Effector memory CD8-positive, alpha-beta T cell (primary cell): ENCODE results near the gene TMEM63C.

Experiments
- ATAC-seq: fragments of 150-1000 bp; cut with Tn5 transposase; replicated peaks from 2 replicates; pipeline ENCODE4 v1.10.0; 2021; ENCODE audit warnings: mild to moderate bottlenecking, moderate library complexity
- DNase-seq, 3 experiments: peaks; one replicate each; pipeline ENCODE4 v3.0.0; 2021
- H3K27ac Mint-ChIP-seq, 2 donors: one replicate each; pipeline ENCODE4 v1.8.0; 2022; ENCODE audit warnings: mild to moderate bottlenecking in 2 of 2, mixed read lengths in 2 of 2, moderate library complexity in 2 of 2
- H3K27me3 Mint-ChIP-seq, 2 donors: one replicate each; pipeline ENCODE4 v1.8.0; 2022; ENCODE audit warnings: mixed read lengths in 2 of 2
- H3K36me3 Mint-ChIP-seq: one replicate; pipeline ENCODE4 v1.8.0; 2022; ENCODE audit warnings: mild to moderate bottlenecking, moderate library complexity, mixed read lengths; ENCODE audit not compliant: insufficient read depth
- H3K4me1 Mint-ChIP-seq, 2 donors: one replicate each; pipeline ENCODE4 v1.8.0; 2022; ENCODE audit warnings: low read depth in 2 of 2, mixed read lengths in 2 of 2
- H3K4me3 Mint-ChIP-seq, 2 donors: one replicate each; pipeline ENCODE4 v1.8.0; 2022; ENCODE audit warnings: mild to moderate bottlenecking in 2 of 2, mixed read lengths in 2 of 2, moderate library complexity in 2 of 2
- H3K9me3 Mint-ChIP-seq, 2 donors: one replicate each; pipeline ENCODE4 v1.8.0; 2022; ENCODE audit warnings: mixed read lengths in 2 of 2

Gene TMEM63C

DNA sequence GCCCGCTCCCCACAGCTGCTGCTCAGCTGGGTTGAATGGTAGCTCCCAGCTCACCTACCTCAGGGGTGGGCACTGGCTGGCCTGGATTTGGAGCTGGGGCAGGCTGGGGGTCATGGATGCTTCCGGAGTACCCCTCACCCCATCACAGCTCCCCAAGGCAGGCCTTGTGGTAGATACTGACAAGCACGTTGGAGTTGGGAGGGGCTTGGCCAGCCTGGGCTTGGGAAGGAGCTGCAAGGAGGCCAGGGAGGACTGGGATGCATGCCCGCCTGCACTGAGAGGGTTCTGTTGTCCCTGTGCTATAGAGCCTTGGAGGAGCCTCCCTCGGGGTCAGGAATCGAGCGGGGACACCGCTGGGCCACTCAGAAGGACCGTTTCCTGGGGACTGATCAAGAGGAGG, 14.2 kb downstream of the TMEM63C start:
- Mint-ChIP-seq H3K27me3 (peaks cover 6 to 31% of the 10 kb centered on the region in 2 donors), H3K9me3 (no peaks in the 10 kb centered on the region), H3K27ac (no peak overlapping the region), H3K4me1 (no peaks in the 10 kb centered on the region), H3K4me3 (no peak overlapping the region), H3K36me3 (peaks cover 2% of the 10 kb centered on the region)
- DNase-seq (no peak), ATAC-seq (no peak)

DNA sequence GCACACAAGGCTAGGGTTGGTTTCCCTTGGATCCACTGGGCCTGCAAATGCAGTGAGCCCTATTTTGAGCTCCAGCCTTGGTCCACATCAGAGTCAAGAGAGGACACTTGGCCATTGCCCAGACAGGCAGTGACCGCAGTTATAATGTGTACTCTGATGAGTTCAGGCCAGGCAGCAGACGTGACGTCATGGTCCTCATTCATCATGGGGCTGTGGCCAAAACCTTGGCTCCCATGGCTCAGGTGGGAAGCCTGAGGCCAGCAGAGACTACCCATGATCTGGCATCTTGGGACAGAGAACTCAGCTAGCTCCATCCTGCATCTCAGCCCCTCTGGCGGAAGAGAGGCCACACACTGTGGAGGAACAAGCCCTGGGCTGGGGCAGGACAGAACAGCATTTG, 16.4 kb downstream of the TMEM63C start:
- Mint-ChIP-seq H3K27me3 (peaks cover 6 to 40% of the 10 kb centered on the region in 2 donors), H3K9me3 (no peaks in the 10 kb centered on the region), H3K27ac (no peak overlapping the region), H3K4me3 (no peak overlapping the region), H3K4me1 (no peaks in the 10 kb centered on the region), H3K36me3 (no peaks in the 10 kb centered on the region)
- ATAC-seq (no peak), DNase-seq (no peak)

DNA sequence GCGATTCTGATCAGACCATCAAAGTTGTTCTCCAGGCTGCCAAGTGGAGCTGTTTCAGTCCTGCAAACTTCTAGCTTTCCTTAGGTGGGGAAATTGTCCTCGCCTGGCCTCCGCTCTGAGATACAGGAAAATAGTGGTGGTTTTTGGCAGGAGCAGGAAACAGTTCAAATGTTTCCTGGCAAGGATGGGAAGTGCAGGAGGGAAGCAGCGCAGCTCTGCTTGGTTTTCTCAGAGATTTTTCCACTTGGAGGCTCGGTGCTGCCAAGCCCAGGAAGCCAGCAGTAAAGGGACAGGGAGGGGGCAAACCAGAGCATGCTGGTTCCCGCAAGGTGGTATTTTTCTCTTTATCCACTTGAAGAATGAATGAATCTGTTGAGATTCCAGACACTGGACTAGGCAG, 17.0 kb downstream of the TMEM63C start:
- Mint-ChIP-seq H3K36me3 (no peaks in the 10 kb centered on the region), H3K9me3 (no peaks in the 10 kb centered on the region), H3K27ac (no peak overlapping the region), H3K4me3 (no peak overlapping the region), H3K4me1 (no peaks in the 10 kb centered on the region), H3K27me3 (peaks cover 6 to 40% of the 10 kb centered on the region in 2 donors)
- DNase-seq (no peak), ATAC-seq (no peak)

DNA sequence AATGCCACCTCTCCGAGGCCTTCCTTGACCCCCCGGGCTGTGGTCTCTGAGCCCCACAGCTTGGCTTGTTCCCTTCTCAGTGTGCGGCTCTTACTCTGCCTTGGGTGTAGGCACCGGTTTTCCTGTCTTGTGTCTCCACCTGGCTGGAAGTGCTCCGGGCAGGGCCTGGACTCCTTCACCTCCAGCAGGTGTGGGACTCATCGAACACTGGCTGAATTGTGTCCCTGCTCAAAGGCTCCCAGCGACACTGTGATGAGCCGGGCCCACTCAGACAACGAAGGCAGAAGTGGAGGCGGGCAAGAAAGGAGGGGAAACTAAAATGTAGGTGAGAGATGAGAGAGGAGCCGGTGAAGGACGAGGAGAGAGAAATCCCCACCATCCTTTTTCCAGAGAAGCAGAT, 18.0 kb downstream of the TMEM63C start:
- ATAC-seq: no peak
- DNase-seq: no peak
- Mint-ChIP-seq H3K27me3 (peaks cover 6 to 40% of the 10 kb centered on the region in 2 donors), H3K4me1 (no peaks in the 10 kb centered on the region), H3K9me3 (no peaks in the 10 kb centered on the region), H3K36me3 (no peaks in the 10 kb centered on the region), H3K4me3 (no peak overlapping the region), H3K27ac (no peak overlapping the region)

DNA sequence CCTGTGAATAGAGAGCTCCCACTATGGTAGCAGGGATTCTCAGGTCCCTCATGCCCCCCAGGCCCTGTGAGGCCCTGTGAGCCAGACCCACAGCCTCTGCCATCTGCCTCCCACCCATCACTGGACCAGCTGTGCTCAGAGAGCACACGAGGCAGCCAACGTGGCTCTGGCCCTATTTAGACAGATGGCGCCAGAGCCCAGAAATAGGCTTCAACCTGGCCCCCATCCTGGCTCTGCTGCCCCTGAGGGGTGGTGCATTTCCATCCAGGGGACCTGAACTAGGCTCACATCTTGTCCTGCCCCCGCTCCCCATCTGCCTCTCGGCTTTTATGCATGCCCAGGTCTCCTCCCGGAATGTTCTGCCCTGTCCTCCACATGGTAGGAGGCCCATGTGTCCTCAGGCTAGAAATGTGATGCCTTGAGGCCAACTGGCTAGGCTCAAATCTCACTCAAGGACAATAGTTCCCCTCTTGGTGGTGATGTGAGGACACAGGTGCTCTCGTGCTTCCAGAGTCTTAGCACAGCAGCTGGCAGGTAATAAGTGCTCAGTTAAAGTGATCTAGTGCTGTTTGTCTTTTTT, 18.9 kb downstream of the TMEM63C start:
- no peaks in the 10 kb centered on the region for H3K9me3 Mint-ChIP-seq
- no peak overlapping the region for H3K27ac Mint-ChIP-seq
- DNase-seq (no peak), ATAC-seq (no peak)
- H3K4me3 Mint-ChIP-seq: no peak overlapping the region
- H3K36me3 Mint-ChIP-seq: no peaks in the 10 kb centered on the region
- no peaks in the 10 kb centered on the region for H3K4me1 Mint-ChIP-seq
- H3K27me3 Mint-ChIP-seq: peaks cover 6 to 40% of the 10 kb centered on the region in 2 donors

DNA sequence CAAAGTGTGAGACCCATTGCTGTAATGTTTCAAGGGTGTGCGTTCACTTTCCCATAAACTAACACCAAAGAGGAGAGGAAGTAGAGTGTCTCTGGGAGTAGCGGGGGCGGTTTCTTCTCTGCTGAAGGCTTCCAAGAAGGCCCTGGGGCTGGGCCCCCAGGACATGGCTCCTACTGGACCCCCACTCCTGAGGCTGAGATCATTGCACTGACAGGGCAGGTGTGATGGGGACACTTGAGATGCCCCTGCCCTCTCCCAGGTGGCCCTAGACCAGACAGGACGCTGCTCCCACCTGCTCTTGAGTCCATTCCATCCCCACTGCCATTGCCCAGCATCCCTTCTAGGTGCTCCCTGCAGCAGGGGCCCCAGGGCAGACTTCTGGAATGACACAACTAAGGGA, 20.1 kb downstream of the TMEM63C start:
- no peaks in the 10 kb centered on the region for H3K36me3 Mint-ChIP-seq

DNA sequence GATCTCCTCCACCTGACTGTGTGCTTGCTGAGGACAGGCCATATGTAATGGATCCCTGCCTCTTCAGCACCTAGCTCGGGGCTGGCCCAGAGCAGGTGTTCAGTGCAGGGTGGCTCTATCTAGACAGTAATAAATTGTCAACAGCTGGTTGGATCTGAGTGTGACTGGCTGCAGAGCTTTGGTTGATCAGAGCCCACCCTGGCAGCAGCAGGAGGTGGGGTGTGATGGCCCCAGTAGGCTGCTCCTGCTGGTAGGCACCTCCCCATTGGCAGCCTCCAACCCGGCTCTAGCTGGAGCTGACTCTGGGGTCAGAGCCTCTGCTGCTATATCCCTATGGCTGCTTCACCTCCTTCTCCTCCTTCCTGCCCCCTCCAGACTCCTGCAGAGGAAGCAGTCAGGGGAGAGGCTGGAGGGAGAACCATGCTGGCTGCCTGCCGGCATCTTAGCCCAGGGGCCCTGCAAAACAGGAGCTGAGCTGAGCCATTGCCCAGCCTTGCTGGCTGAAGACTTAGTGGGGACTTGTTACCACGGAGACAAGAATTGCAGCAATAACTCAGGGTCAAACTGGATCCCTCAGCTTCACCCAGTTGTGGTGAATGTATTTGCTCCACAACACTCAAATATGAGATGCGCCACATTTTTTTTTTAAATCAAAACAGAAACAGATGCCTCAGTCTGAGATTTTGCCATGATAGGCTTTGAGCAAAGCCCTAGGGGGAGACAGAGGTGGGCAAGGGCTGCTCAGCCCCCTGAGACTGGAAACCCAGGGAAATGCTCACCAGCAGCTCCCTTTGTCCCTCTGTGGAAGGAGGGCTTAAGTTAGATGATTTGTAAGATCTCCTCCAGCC, 22.2 kb downstream of the TMEM63C start:
- ATAC-seq: no peak

More for the DNA sequence above, 20.1 kb downstream of the TMEM63C start:
- DNase-seq (no peak), ATAC-seq (no peak)
- Mint-ChIP-seq H3K4me1 (no peaks in the 10 kb centered on the region), H3K27ac (no peak overlapping the region), H3K9me3 (no peaks in the 10 kb centered on the region), H3K4me3 (no peak overlapping the region), H3K27me3 (peaks cover 6 to 40% of the 10 kb centered on the region in 2 donors)

DNA sequence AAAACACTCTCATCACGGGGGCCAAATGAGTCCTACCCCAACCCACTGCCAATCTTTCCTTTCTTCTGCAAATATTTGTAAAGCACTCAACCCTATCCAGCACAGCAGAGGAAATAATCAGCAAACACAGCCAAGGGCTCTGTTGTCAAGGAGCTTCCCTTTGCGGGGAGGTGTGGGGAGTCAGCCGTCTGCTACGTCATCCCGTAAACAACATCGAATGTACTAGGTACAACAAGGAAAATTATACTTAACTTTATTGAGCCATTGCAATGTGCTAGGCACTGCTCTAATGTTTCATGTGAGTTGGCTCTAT, 22.8 kb downstream of the TMEM63C start:
- Mint-ChIP-seq H3K27ac (no peak overlapping the region), H3K4me1 (peaks cover 0 to under 1% of the 10 kb centered on the region in 2 donors), H3K36me3 (no peaks in the 10 kb centered on the region), H3K4me3 (no peak overlapping the region), H3K9me3 (peaks cover 0 to 2% of the 10 kb centered on the region in 2 donors), H3K27me3 (peaks cover 0 to 45% of the 10 kb centered on the region in 2 donors)
- DNase-seq (no peak), ATAC-seq (no peak)

More for the DNA sequence above, 22.2 kb downstream of the TMEM63C start:
- Mint-ChIP-seq H3K27me3 (peaks cover 3 to 41% of the 10 kb centered on the region in 2 donors), H3K36me3 (no peaks in the 10 kb centered on the region), H3K4me3 (no peak overlapping the region), H3K27ac (no peak overlapping the region), H3K9me3 (no peaks in the 10 kb centered on the region), H3K4me1 (no peaks in the 10 kb centered on the region)
- no peak for DNase-seq

DNA sequence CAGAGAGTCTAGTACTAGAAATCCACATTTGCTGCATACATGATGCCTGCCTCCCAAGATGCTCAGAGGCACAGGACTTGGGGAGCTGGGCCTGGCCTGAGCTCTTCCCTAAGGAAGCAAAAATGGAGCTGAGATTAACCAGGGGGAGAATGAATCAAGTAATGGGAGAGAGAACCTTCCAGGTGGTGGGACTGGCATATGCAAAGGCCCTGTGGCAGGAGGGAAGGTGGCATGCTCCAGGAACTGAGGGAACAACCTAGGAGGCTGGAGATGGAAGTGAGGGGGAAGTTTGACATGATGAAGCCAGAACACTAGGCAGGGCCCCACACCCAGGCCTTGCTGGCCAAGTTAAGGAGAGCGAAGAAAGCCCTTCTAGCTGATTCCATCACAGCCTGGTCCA, 23.3 kb downstream of the TMEM63C start:
- Mint-ChIP-seq H3K4me3 (no peak overlapping the region), H3K4me1 (peaks cover 0 to 1% of the 10 kb centered on the region in 2 donors), H3K27ac (no peak overlapping the region), H3K36me3 (no peaks in the 10 kb centered on the region), H3K27me3 (peaks cover 0 to 45% of the 10 kb centered on the region in 2 donors), H3K9me3 (peaks cover 0 to 2% of the 10 kb centered on the region in 2 donors)
- DNase-seq: no peak
- ATAC-seq: no peak

DNA sequence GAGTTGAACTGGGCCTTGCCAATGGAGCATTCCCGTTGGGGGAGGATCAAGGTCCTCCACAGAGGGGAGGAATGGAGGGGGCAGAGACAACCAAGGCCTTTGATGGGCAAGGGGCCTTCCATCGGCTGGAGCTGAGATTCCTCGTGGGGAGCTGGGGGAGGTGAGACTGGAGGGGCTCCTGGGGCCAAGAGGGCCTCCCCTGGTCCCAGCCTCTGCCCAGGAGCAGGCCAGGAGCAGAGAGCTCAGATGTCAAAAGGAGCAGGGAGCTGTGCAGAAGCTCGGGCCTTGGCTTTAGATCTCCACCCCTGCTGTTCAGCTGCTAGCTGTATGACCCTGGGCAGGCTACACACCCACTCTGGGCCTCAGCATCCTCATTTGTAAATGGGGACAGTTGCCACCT, 24.0 kb downstream of the TMEM63C start:
- no peak for ATAC-seq

DNA sequence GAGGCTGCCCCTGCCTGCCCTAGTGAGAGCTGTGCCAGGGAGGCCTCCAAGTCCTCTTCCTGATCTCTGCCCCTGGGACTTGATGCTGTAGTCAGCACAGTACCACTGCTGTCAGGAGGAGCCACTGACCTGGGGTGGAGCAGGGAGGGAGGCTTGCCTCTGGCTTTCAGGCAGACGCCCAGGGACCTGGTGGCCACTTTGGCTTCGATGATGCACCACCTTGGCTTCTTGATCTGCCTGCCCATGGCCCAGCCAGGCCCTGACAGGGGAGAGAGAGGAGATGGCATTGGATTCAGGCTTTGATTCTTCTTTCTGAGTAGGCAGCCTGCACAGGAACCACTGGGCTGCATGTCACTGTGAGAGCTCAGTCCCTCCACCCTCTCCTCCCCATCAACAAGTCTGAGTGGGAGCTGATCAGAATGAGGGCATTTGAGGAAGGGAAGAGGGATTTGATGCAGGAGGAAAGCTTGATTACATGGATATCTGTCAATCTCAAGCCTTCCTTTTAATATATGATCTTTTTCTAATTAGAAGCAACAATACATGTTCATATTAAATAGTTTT, 24.7 kb downstream of the TMEM63C start:
- Mint-ChIP-seq H3K9me3 (peaks cover 0 to 2% of the 10 kb centered on the region in 2 donors), H3K27me3 (peaks cover 0 to 37% of the 10 kb centered on the region in 2 donors), H3K36me3 (no peaks in the 10 kb centered on the region), H3K4me3 (no peak overlapping the region), H3K4me1 (peaks cover 0 to 1% of the 10 kb centered on the region in 2 donors), H3K27ac (no peak overlapping the region)
- no peak for ATAC-seq
- no peak for DNase-seq

More for the DNA sequence above, 24.0 kb downstream of the TMEM63C start:
- H3K27ac Mint-ChIP-seq: no peak overlapping the region
- no peak overlapping the region for H3K4me3 Mint-ChIP-seq
- H3K27me3 Mint-ChIP-seq: peaks cover 0 to 45% of the 10 kb centered on the region in 2 donors
- no peak for DNase-seq
- H3K36me3 Mint-ChIP-seq: no peaks in the 10 kb centered on the region
- H3K9me3 Mint-ChIP-seq: peaks cover 0 to 2% of the 10 kb centered on the region in 2 donors
- peaks cover 0 to 1% of the 10 kb centered on the region in 2 donors for H3K4me1 Mint-ChIP-seq

DNA sequence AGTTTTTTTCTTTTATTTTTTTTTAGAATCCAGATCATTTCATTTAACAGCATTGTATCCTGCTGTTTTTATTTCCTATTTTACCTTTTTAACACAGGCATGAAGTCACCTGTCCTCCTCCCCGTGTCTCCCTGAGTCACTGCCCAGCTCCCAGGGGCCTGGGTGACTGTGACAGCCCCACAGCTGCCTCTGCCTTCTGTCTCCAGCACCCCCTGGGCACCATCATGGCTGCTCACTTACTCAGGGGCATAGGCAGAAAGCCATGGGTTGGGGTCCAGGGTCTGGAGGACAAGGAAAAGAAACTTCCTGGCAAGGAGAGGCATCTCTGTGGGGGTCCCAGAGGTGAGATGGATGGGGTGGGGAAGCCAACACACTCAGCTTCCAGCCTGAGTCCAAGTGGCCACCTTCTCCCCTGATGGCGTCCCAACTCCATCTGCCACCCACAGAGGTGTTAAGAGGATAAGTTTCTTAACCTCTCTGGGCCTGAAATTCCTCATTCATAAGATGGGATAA, 25.3 kb downstream of the TMEM63C start:
- no peak overlapping the region for H3K27ac Mint-ChIP-seq
- DNase-seq: no peak
- peaks cover 0 to 2% of the 10 kb centered on the region in 2 donors for H3K9me3 Mint-ChIP-seq
- H3K36me3 Mint-ChIP-seq: no peaks in the 10 kb centered on the region
- ATAC-seq: no peak
- peaks cover 0 to 1% of the 10 kb centered on the region in 2 donors for H3K4me1 Mint-ChIP-seq
- H3K4me3 Mint-ChIP-seq: no peak overlapping the region
- peaks cover 0 to 34% of the 10 kb centered on the region in 2 donors for H3K27me3 Mint-ChIP-seq

DNA sequence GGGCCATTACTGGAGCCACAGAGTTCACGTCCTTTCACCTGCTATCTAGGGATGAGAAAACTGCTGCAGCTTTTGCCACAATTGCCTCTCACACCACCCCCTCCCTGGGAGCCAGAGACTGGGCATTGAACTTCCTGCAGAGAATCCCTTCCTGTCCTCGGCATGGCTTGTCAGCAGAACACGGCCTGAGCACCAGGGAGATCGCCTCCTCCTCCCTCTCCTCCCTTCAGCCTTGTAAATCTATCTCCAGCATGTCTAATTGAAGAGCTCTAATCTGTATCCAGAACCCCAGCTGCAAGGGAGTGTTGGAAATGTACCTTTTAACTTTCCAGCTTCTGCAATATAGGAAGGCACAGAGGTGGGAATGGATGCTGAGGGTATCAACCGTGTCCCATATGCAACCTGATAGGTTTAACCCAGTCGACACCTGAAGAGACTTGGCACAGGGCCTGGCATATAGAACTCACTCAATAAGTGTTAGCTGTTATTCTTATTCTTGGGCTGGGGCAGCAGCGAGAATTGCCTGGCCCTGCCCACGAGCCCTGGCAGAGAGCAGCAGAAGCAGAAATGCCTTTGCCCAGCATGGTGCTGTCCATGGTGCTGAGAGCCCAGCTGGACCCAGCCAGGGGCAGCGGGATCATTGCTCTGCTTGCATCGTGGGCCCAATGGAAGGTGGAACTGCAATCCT, 26.8 kb downstream of the TMEM63C start:
- H3K4me1 Mint-ChIP-seq: peaks cover 0 to 2% of the 10 kb centered on the region in 2 donors
- H3K27me3 Mint-ChIP-seq: peaks cover 0 to 34% of the 10 kb centered on the region in 2 donors
- no peak for ATAC-seq
- H3K27ac Mint-ChIP-seq: no peak overlapping the region
- peak; percentile 34 to 45 (median 37) for DNase-seq
- no peak overlapping the region for H3K4me3 Mint-ChIP-seq
- H3K9me3 Mint-ChIP-seq: peaks cover 0 to 2% of the 10 kb centered on the region in 2 donors
- no peaks in the 10 kb centered on the region for H3K36me3 Mint-ChIP-seq
